NB4 (cell line): ENCODE data around the gene GREB1L.

ENCODE experiments used
- DNase-seq: peaks from one replicate; pipeline ENCODE4 v3.0.0; 2010; ENCODE audit warnings: low read depth
- H3K4me3 ChIP-seq: one replicate; pipeline ENCODE4 v1.5.1; 2011; ENCODE audit warnings: mild to moderate bottlenecking, low read depth, low read length, moderate library complexity
- MAX ChIP-seq: IDR thresholded peaks from 2 replicates; pipeline ENCODE4 v1.6.1; 2011; ENCODE audit warnings: low read depth, low read length
- MYC ChIP-seq: IDR thresholded peaks from 2 replicates; pipeline ENCODE4 v1.6.1; 2011; ENCODE audit warnings: low read depth, low read length
- POLR2A ChIP-seq: IDR thresholded peaks from 2 replicates; pipeline ENCODE4 v1.6.1; 2011; ENCODE audit warnings: mild to moderate bottlenecking; ENCODE audit not compliant: insufficient read length; ENCODE audit errors: extremely low read depth
- TF ChIP-seq, protein P1 (sequence below): IDR thresholded peaks from one replicate; pipeline ENCODE4 v1.5.1; 2012; ENCODE audit warnings: low read depth, low read length

The GREB1L gene

GRCh38 chr18:21398121-21398520 is 156.1 kb downstream of the GREB1L start:
- TF ChIP-seq MYC (no peak), POLR2A (no peak), MAX (no peak)
- TF ChIP-seq, protein P1, sequence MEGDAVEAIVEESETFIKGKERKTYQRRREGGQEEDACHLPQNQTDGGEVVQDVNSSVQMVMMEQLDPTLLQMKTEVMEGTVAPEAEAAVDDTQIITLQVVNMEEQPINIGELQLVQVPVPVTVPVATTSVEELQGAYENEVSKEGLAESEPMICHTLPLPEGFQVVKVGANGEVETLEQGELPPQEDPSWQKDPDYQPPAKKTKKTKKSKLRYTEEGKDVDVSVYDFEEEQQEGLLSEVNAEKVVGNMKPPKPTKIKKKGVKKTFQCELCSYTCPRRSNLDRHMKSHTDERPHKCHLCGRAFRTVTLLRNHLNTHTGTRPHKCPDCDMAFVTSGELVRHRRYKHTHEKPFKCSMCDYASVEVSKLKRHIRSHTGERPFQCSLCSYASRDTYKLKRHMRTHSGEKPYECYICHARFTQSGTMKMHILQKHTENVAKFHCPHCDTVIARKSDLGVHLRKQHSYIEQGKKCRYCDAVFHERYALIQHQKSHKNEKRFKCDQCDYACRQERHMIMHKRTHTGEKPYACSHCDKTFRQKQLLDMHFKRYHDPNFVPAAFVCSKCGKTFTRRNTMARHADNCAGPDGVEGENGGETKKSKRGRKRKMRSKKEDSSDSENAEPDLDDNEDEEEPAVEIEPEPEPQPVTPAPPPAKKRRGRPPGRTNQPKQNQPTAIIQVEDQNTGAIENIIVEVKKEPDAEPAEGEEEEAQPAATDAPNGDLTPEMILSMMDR, result no peak
- DNase-seq, result no peak
- H3K4me3 ChIP-seq, result no peak overlapping the region

GRCh38 chr18:21402272-21402671 is 160.2 kb downstream of the GREB1L start:
- DNase-seq, result no peak
- TF ChIP-seq POLR2A (no peak), MYC (no peak), MAX (no peak)
- TF ChIP-seq, protein P1, result no peak

DNA sequence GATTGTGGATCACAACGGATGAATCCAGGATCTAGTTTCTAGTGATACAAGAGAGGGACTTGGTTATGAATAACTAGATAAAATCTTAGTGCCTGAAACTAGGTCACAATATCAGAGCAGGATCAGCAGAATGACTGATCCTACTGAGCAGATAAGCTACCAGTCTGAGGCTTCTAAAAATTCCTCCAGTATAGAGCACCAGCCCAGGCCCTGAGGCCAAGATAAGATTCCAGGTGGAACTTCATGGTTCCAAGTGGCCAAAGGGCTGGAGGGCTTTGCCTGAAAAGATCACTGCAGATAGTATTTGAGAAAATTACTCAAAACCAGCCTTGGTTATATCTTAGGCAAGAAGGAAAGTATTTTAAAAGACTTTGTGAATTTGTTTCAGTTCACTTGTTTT is 162.4 kb downstream of the GREB1L start:
- no peak for DNase-seq
- no peak for TF ChIP-seq POLR2A
- TF ChIP-seq, protein P1, result no peak
- no peak for TF ChIP-seq MYC
- no peak for TF ChIP-seq MAX
- no peak overlapping the region for H3K4me3 ChIP-seq

More at GRCh38 chr18:21402272-21402671, 160.2 kb downstream of the GREB1L start:
- no peak overlapping the region for H3K4me3 ChIP-seq

GRCh38 chr18:21406116-21406515 is 164.1 kb downstream of the GREB1L start:
- DNase-seq, result no peak
- no peak overlapping the region for H3K4me3 ChIP-seq
- TF ChIP-seq, protein P1, result no peak
- TF ChIP-seq MAX, result no peak
- TF ChIP-seq MYC, result no peak
- TF ChIP-seq POLR2A, result no peak

DNA sequence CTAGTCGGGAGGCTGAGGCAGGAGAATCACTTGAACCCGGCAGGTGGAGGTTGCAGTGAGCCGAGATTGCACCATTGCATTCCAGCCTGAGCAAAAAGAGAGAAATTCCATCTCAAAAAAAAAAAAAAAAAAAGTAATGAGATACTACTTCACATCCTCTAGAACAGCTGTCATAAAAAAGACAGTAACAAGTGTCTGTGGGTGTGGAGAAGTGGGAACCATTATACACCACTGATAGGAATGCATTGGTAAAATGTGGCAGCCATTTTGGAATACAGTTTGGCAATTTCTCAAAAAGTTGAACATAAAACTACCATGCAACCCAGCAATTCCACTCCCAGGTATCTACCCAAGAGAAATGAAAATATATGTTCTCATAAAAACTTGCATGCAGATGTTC is 166.6 kb downstream of the GREB1L start:
- TF ChIP-seq POLR2A (no peak), MYC (no peak), MAX (no peak)
- TF ChIP-seq, protein P1, result no peak
- no peak for DNase-seq
- H3K4me3 ChIP-seq, result no peak overlapping the region

- TF ChIP-seq POLR2A (no peak), MYC (no peak), MAX (no peak)
- TF ChIP-seq, protein P1, result no peak
- no peak for DNase-seq
- H3K4me3 ChIP-seq, result no peak overlapping the region
Observed at GRCh38 chr18:21433436-21433835, 191.4 kb downstream of the GREB1L start.
